ENCODE data around the gene ZNF772.
A peak's percentile ranks its signal among the peaks of the same experiment; 100 is the strongest.

Gene ZNF772

DNA sequence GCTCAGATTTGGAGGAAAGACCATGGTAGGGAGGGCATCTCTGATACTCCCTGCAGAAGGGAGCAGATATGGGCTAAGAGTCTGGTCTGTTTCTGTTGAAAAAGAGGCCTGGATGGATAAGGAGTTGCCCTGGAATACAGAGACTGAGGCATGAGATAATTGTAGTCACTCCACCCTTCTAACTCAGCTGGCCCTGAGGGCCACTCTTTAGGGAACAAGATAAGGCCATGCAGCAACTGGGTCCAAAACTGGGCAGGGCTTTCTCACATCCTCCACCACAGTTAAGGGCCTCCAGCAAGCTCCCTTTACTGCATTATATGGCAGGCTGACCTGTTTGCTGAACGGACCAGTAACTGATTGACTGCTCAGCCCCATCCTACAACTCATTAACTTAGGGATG is 40.9 kb downstream of the ZNF772 start:
- H3K36me3 ChIP-seq = peaks cover 26 to 37% (median 35%) of the 10 kb centered on the region in 3 donors
- intact Hi-C loops (cut with DNase I; ENCODE audit: low total_unique reads) = loop anchor here (5.0 kb wide), 1 partner anchor 1119 kb away; no protein-coding TSS in a partner anchor
- H3K27me3 ChIP-seq = no peaks in the 10 kb centered on the region
- no peak for DNase-seq
- TF ChIP-seq, protein P1, sequence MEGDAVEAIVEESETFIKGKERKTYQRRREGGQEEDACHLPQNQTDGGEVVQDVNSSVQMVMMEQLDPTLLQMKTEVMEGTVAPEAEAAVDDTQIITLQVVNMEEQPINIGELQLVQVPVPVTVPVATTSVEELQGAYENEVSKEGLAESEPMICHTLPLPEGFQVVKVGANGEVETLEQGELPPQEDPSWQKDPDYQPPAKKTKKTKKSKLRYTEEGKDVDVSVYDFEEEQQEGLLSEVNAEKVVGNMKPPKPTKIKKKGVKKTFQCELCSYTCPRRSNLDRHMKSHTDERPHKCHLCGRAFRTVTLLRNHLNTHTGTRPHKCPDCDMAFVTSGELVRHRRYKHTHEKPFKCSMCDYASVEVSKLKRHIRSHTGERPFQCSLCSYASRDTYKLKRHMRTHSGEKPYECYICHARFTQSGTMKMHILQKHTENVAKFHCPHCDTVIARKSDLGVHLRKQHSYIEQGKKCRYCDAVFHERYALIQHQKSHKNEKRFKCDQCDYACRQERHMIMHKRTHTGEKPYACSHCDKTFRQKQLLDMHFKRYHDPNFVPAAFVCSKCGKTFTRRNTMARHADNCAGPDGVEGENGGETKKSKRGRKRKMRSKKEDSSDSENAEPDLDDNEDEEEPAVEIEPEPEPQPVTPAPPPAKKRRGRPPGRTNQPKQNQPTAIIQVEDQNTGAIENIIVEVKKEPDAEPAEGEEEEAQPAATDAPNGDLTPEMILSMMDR (IDR thresholded peaks at IDR 0.05) = no peak
- peaks cover 0 to 29% (median 21%) of the 10 kb centered on the region in 3 donors for H3K9me3 ChIP-seq
- H3K4me1 ChIP-seq = peaks cover 0 to 20% (median 11%) of the 10 kb centered on the region in 4 donors
- no peak overlapping the region for H3K4me3 ChIP-seq
- H3K27ac ChIP-seq = no peak overlapping the region

DNA sequence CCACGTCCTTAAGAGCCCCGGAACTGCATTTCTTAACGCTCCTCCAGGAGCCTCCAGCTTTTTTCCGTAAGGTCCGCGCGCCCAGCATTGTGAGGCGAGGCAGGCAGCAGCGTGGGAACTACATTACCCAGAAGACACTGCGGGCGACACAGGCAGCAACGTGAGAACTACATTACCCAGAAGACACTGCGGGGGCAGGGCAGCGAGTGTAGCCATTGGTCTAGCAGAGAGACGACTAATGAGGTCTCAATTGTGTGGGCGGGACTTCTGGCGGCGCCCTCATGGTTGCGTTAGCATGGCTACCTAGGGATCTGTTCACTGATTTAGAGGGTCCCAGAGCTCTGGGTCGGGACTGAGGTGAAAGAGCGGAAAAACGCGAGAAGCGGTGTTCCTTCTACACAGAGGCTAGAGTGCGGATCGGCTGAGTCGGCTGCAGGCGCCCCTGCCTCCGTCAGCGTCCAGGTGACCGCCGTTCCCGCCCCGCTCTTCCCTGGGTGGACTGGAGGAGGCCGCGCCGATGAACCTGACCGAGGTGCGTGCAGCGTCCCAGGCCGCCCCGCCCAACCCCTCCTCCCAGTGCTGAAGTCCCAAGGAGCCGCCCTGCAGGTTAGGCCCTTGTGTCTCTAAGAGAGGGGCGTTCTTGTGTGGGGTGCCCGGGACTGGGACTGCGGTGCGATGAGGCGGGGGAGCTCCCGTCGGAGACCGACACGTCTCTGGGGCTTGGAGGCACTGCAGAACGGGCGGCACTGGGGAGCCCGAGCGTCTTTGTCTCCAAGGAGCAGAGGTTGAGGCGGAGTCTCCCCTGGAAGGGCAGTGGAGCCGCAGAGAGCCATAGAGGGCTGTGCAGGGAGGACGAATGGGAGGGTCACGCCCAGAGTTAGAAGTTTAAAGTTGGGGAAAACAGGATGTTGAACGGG is 42.0 kb downstream of the ZNF772 start, which contains the start of gene ZNF749:
TSS of gene ZNF749 (plus strand) at position 264 of the 917 bp plus-strand sequence. CDS start at position 518, 254 bp downstream.
- TF ChIP-seq, protein P1 (IDR thresholded peaks at IDR 0.05) = no peak
- peaks cover 0 to 18% (median 16%) of the 10 kb centered on the region in 3 donors for H3K9me3 ChIP-seq
- peak within 1 kb of the TSS; percentile 75 to 85 for H3K4me3 ChIP-seq
- peaks cover 22 to 26% (median 26%) of the 10 kb centered on the region in 3 donors for H3K36me3 ChIP-seq
- peaks cover 0 to 20% (median 11%) of the 10 kb centered on the region in 4 donors for H3K4me1 ChIP-seq
- intact Hi-C loops (cut with DNase I; ENCODE audit: low total_unique reads) = loop anchor here (5.0 kb wide), 1 partner anchor 1118 kb away; no protein-coding TSS in a partner anchor
- H3K27ac ChIP-seq = peak within 1 kb of the TSS; percentile 61 to 70
- DNase-seq = peak; percentile 99 to 100
- H3K27me3 ChIP-seq = no peaks in the 10 kb centered on the region

- peaks cover 0 to 11% (median 10%) of the 10 kb centered on the region in 3 donors for H3K9me3 ChIP-seq
- H3K36me3 ChIP-seq = peaks cover 17 to 19% (median 19%) of the 10 kb centered on the region in 3 donors
- TF ChIP-seq, protein P1 (IDR thresholded peaks at IDR 0.05) = no peak
- peaks cover 0 to 20% (median 11%) of the 10 kb centered on the region in 4 donors for H3K4me1 ChIP-seq
- H3K27me3 ChIP-seq = no peaks in the 10 kb centered on the region
- peak overlapping the region; percentile 75 to 85 for H3K4me3 ChIP-seq
- intact Hi-C loops (cut with DNase I; ENCODE audit: low total_unique reads) = loop anchor here (5.0 kb wide), 1 partner anchor 1117 kb away; no protein-coding TSS in a partner anchor
- peak overlapping the region; percentile 61 to 70 for H3K27ac ChIP-seq
- no peak for DNase-seq
Measured at GRCh38 chr19:57434386-57435061, 42.8 kb downstream of the ZNF772 start.

GRCh38 chr19:57421037-57421436 is 56.3 kb downstream of the ZNF772 start:
- H3K9me3 ChIP-seq = peaks cover 12 to 98% (median 85%) of the 10 kb centered on the region in 3 donors
- TF ChIP-seq, protein P1 (IDR thresholded peaks at IDR 0.05) = no peak
- no peaks in the 10 kb centered on the region for H3K4me1 ChIP-seq
- H3K4me3 ChIP-seq = no peak overlapping the region
- DNase-seq = no peak
- H3K36me3 ChIP-seq = peaks cover 70 to 91% (median 83%) of the 10 kb centered on the region in 3 donors
- intact Hi-C loops (cut with DNase I; ENCODE audit: low total_unique reads) = loop anchor here (10.0 kb wide), 1 partner anchor 316 kb away; no protein-coding TSS in a partner anchor
- no peaks in the 10 kb centered on the region for H3K27me3 ChIP-seq
- no peak overlapping the region for H3K27ac ChIP-seq

GRCh38 chr19:57419439-57419838 is 57.9 kb downstream of the ZNF772 start:
- DNase-seq = no peak
- Histone ChIP-seq H3K27ac (no peak overlapping the region), H3K27me3 (no peaks in the 10 kb centered on the region), H3K9me3 (peaks cover 10 to 95% (median 72%) of the 10 kb centered on the region in 3 donors), H3K4me3 (no peak overlapping the region), H3K4me1 (no peaks in the 10 kb centered on the region), H3K36me3 (peaks cover 86 to 99% (median 96%) of the 10 kb centered on the region in 3 donors)
- TF ChIP-seq, protein P1 (IDR thresholded peaks at IDR 0.05) = no peak
- intact Hi-C loops (cut with DNase I; ENCODE audit: low total_unique reads) = no loop called here

Measured in tibial artery (tissue), 4 donors.